ENCODE data around the gene ASTN1. TPM values are rescaled to one million over a fixed set of nuclear protein-coding genes. Genes with fewer than 3 reads are reported as not detected.

Gene ASTN1
- polyA plus RNA-seq, 10 donors: 2.8 to 6.3 (median 5.0) TPM

GRCh38 chr1:176931526-176931925, 233.0 kb downstream of the ASTN1 start:
- DNase-seq: no peak

- no peak for DNase-seq
These were observed 238.0 kb downstream of the ASTN1 start for GRCh38 chr1:176926330-176927086.

- DNase-seq: peak in 1 of 3 donors; percentile 13
These were observed 239.3 kb downstream of the ASTN1 start for GRCh38 chr1:176925223-176925622.

GRCh38 chr1:176923283-176923682, 241.2 kb downstream of the ASTN1 start:
- DNase-seq: no peak

GRCh38 chr1:176919386-176920378, 244.8 kb downstream of the ASTN1 start:
- no peak for DNase-seq

GRCh38 chr1:176905648-176906047, 258.9 kb downstream of the ASTN1 start:
- DNase-seq: no peak

GRCh38 chr1:176904057-176904751, 260.3 kb downstream of the ASTN1 start:
- peak in 1 of 3 donors; percentile 29 for DNase-seq

- DNase-seq: peak in 1 of 3 donors; percentile 7
These were observed 261.0 kb downstream of the ASTN1 start for GRCh38 chr1:176903474-176903873.

GRCh38 chr1:176899321-176899720, 265.2 kb downstream of the ASTN1 start:
- DNase-seq: no peak

- DNase-seq: peak; percentile 46 to 78 (median 68)
These were observed 266.9 kb downstream of the ASTN1 start for GRCh38 chr1:176897350-176898236.

GRCh38 chr1:176896216-176896615, 268.3 kb downstream of the ASTN1 start:
- no peak for DNase-seq

- no peak for DNase-seq
These were observed 270.1 kb downstream of the ASTN1 start for GRCh38 chr1:176894450-176894849.

GRCh38 chr1:176893625-176894352, 270.7 kb downstream of the ASTN1 start:
- no peak for DNase-seq

GRCh38 chr1:176888471-176889032, 276.0 kb downstream of the ASTN1 start:
- DNase-seq: no peak

GRCh38 chr1:176885751-176886150, 278.8 kb downstream of the ASTN1 start:
- peak; percentile 48 to 65 (median 53) for DNase-seq

GRCh38 chr1:176885341-176885740, 279.2 kb downstream of the ASTN1 start:
- DNase-seq: peak; percentile 9 to 67 (median 31)

GRCh38 chr1:176884911-176885310, 279.6 kb downstream of the ASTN1 start:
- peak; percentile 40 to 78 (median 77) for DNase-seq

GRCh38 chr1:176884286-176884685, 280.2 kb downstream of the ASTN1 start:
- DNase-seq: peak in 1 of 3 donors; percentile 16

- DNase-seq: peak; percentile 68 to 81 (median 78)
These were observed 283.4 kb downstream of the ASTN1 start for GRCh38 chr1:176880955-176881595.
